Measurements from ENCODE around the gene FUS.
"Not testable (repeated sequence)": the region's sequence is repeated elsewhere in the genome, so short reads cannot be mapped to it uniquely, and the experiment has no call there.

The FUS gene

GRCh38 chr16:31192856-31193642 is 13.1 kb downstream of the FUS start:
- no peak for DNase-seq (ENCODE audit: low read depth)
- no peak for TF ChIP-seq CTCF (IDR thresholded peaks at IDR 0.05; ENCODE audit: insufficient read depth, low read depth, low read length, missing control alignments)
- no peak overlapping the region for H3K4me3 ChIP-seq (ENCODE audit: low read depth, low read length)

- TF ChIP-seq CTCF (IDR thresholded peaks at IDR 0.05; ENCODE audit: insufficient read depth, low read depth, low read length, missing control alignments): no peak
- no peak overlapping the region for H3K4me3 ChIP-seq (ENCODE audit: low read depth, low read length)
These were observed 13.9 kb downstream of the FUS start for GRCh38 chr16:31193874-31194273.

GRCh38 chr16:31194898-31195297 is 15.0 kb downstream of the FUS start:
- TF ChIP-seq CTCF (IDR thresholded peaks at IDR 0.05; ENCODE audit: insufficient read depth, low read depth, low read length, missing control alignments): no peak
- DNase-seq (ENCODE audit: low read depth): no peak
- no peak overlapping the region for H3K4me3 ChIP-seq (ENCODE audit: low read depth, low read length)

More at GRCh38 chr16:31193874-31194273, 13.9 kb downstream of the FUS start:
- DNase-seq (ENCODE audit: low read depth): no peak

GRCh38 chr16:31195861-31196260 is 15.9 kb downstream of the FUS start:
- DNase-seq (ENCODE audit: low read depth); H3K4me3 ChIP-seq (ENCODE audit: low read depth, low read length): not testable (repeated sequence)

GRCh38 chr16:31196324-31197088 is 16.6 kb downstream of the FUS start:
- no peak overlapping the region for H3K4me3 ChIP-seq (ENCODE audit: low read depth, low read length)
- no peak for TF ChIP-seq CTCF (IDR thresholded peaks at IDR 0.05; ENCODE audit: insufficient read depth, low read depth, low read length, missing control alignments)
- DNase-seq (ENCODE audit: low read depth): no peak

- H3K4me3 ChIP-seq (ENCODE audit: low read depth, low read length): no peak overlapping the region
- DNase-seq (ENCODE audit: low read depth): no peak
- no peak for TF ChIP-seq CTCF (IDR thresholded peaks at IDR 0.05; ENCODE audit: insufficient read depth, low read depth, low read length, missing control alignments)
These were observed 18.4 kb downstream of the FUS start for GRCh38 chr16:31198207-31198882.

GRCh38 chr16:31199430-31200041 is 19.6 kb downstream of the FUS start:
- DNase-seq (ENCODE audit: low read depth): no peak
- no peak for TF ChIP-seq CTCF (IDR thresholded peaks at IDR 0.05; ENCODE audit: insufficient read depth, low read depth, low read length, missing control alignments)
- H3K4me3 ChIP-seq (ENCODE audit: low read depth, low read length): no peak overlapping the region

GRCh38 chr16:31200111-31200510 is 20.2 kb downstream of the FUS start:
- not testable (repeated sequence) for DNase-seq (ENCODE audit: low read depth); H3K4me3 ChIP-seq (ENCODE audit: low read depth, low read length)
